Activated naive CD8-positive, alpha-beta T cell (primary cell): Measurements from ENCODE around the gene SPRY4.
A peak's percentile ranks its signal among the peaks of the same experiment; 100 is the strongest.
"Not testable (repeated sequence)": the region's sequence is repeated elsewhere in the genome, so short reads cannot be mapped to it uniquely, and the experiment has no call there.

Experiments used
- H3K27ac Mint-ChIP-seq: one replicate; pipeline ENCODE4 v1.8.0; 2021; ENCODE audit warnings: mixed read lengths
- H3K27me3 Mint-ChIP-seq: one replicate; pipeline ENCODE4 v1.8.0; 2021; ENCODE audit warnings: mixed read lengths
- H3K36me3 Mint-ChIP-seq: one replicate; pipeline ENCODE4 v1.8.0; 2021; ENCODE audit warnings: mixed read lengths
- H3K4me1 Mint-ChIP-seq: one replicate; pipeline ENCODE4 v1.8.0; 2021; ENCODE audit warnings: low read depth, mixed read lengths
- H3K4me3 Mint-ChIP-seq: one replicate; pipeline ENCODE4 v1.8.0; 2021; ENCODE audit warnings: mild to moderate bottlenecking, mixed read lengths
- H3K9me3 Mint-ChIP-seq: one replicate; pipeline ENCODE4 v1.8.0; 2021; ENCODE audit warnings: low read depth, mixed read lengths

Gene SPRY4, protein sequence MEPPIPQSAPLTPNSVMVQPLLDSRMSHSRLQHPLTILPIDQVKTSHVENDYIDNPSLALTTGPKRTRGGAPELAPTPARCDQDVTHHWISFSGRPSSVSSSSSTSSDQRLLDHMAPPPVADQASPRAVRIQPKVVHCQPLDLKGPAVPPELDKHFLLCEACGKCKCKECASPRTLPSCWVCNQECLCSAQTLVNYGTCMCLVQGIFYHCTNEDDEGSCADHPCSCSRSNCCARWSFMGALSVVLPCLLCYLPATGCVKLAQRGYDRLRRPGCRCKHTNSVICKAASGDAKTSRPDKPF

DNA sequence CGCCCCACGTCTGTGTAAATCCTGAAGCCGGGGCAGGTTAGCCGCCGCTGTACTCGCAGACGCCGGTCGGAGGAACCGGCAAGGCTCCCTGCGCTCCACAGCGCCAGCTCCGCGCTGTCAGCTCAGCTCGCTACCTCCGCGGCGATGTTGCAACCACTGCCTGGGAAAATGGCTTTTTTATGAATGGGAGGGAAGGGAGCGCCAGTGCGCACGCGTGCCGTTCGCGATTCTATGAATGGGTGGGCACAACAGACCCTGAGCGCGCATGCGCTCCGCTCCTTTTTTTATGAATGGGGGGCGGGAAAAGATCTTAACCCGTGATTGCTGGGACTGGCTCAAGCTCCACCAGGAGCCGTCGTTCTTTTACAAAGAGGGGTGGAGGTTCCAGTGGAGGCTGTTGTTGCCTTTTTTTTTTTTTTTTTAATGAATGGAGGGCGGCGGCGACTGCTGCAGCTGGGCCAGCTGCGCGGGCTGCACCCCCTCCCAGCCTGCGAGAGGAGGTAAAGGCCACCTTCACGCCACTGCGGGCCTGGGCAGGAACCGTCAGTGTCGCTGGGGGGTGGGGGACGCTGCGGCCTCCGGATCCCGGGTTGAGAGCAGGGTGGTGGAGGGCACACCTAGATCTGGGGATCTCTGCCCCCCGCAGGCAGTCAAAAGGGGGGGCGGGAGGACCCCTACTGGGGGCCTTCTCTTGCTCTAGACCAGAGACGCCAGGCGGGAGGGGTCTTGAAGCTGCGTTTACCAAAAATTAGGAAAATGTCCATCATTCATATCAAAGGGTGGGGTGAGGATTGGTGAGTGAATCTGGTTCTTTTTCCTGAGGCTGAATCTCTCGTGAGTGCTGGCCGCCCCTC is at the start of gene SPRY4:
SPRY4 (minus strand) TSS at position 151 of the 854 bp plus-strand sequence. CDS start 9,913 bp downstream, outside the sequence.
- H3K9me3 Mint-ChIP-seq, result no peaks in the 10 kb centered on the region
- no peaks in the 10 kb centered on the region for H3K36me3 Mint-ChIP-seq
- H3K27ac Mint-ChIP-seq, result peak within 1 kb of the TSS; percentile 46
- peak within 1 kb of the TSS; percentile 91 for H3K4me3 Mint-ChIP-seq
- H3K4me1 Mint-ChIP-seq, result peaks cover 18% of the 10 kb centered on the region
- H3K27me3 Mint-ChIP-seq, result peaks cover 31% of the 10 kb centered on the region

DNA sequence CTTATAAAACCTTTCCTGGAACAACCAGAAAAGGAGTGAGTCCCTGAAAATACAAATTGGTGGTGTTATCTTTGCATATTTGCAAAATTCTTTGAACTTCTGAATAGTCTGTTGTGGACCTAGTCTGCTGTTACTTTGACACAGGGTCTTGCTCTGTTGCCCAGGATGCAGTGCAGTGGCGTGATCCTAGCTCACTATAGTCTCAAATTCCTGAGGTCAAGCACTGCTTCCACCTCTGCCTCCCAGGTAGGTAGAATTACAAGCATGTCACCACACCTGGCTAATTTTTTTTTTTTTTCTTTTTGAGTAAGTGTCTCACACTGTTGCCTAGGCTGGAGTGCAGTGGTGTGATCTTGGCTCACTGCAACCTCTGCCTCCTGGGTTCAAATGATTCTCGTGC is 43.7 kb upstream of the SPRY4 start:
- no peaks in the 10 kb centered on the region for H3K9me3 Mint-ChIP-seq

DNA sequence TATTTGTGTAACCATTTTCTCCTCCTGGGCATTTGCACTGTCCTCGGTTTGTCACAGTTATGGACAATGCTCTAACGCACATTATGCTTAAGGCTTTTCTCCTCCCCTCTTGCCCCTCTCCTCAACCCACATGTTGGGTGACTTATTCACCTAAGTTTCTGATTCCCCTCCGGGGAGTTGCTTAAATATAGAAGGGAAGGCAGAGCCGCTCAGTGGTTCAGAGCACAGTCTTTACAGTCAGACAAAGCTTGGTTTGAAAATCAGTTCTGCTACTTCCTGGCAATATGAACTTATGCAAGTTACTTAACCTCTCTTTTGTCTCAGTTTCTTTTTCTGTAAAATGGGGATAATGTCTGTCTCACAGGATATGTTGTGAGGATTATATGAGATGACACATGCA is 41.2 kb upstream of the SPRY4 start:
- H3K27ac Mint-ChIP-seq, result no peak overlapping the region
- H3K36me3 Mint-ChIP-seq, result no peaks in the 10 kb centered on the region
- no peaks in the 10 kb centered on the region for H3K9me3 Mint-ChIP-seq
- H3K4me1 Mint-ChIP-seq, result peaks cover 7% of the 10 kb centered on the region
- H3K27me3 Mint-ChIP-seq, result peaks cover 1% of the 10 kb centered on the region
- no peak overlapping the region for H3K4me3 Mint-ChIP-seq

More for the DNA sequence above, 43.7 kb upstream of the SPRY4 start:
- H3K27me3 Mint-ChIP-seq, result peaks cover 1% of the 10 kb centered on the region
- peaks cover 7% of the 10 kb centered on the region for H3K4me1 Mint-ChIP-seq
- H3K4me3 Mint-ChIP-seq, result no peak overlapping the region
- no peak overlapping the region for H3K27ac Mint-ChIP-seq
- no peaks in the 10 kb centered on the region for H3K36me3 Mint-ChIP-seq

DNA sequence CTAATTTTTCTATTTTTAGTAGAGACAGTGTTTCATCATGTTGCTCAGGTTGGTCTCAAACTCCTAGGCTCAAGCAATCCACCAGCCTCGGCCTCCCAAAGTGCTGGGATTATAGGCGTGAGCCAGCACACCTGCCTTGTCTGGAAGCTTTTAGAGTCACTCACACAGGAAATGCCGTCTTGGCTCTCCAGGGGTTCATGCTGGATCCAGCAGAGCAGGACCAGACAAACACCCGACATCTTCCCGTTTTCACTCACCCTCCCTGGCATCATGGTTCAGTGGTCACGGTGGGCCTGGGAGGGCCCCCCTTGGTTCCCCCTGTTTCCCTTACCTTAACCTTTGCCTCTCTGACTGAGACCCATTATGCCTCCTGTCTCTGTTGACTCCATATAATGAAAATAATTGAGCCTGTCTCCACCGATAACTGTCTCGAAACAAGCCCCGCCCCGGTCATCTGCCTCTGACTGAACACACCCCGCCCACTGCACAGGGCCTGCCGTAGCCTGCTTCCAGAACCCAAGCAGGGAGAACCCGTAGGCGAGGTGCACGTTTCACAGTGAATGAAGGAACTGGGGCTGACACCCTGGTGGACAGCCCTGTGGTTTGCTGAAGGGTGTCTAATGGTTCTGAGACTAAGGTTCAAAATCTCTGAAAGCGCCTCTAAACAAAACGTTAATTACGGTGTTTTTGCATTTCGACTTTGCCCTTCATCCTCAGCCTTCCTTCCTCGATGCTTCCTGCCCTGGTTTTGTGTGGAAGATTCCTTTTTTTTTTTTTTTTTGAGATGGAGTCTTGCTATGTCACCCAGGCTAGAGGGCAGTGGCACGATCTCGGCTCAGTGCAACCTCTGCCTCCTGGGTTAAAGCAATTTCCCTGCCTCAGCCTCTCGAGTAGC is 39.7 kb upstream of the SPRY4 start:
- Mint-ChIP-seq H3K36me3 (no peaks in the 10 kb centered on the region), H3K27me3 (peaks cover 1% of the 10 kb centered on the region), H3K9me3 (no peaks in the 10 kb centered on the region), H3K4me1 (peaks cover 20% of the 10 kb centered on the region), H3K4me3 (no peak overlapping the region), H3K27ac (no peak overlapping the region)

DNA sequence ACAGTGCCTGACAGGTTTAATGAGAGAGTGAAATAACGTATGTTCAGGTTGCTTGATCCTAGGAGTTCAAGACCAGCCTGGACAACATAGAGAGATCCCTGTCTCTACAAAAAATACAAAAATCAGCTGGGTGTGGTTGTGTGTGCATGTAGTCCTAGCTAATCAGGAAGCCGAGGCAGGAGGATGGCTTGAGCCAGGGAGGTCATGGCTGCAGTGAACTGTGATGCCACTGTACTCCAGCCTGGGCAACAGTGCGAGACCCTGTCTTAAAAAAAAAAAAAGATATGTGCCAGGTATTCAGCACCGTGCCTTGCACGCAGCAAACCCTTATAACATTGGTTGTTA is 38.8 kb upstream of the SPRY4 start:
- H3K4me3 Mint-ChIP-seq, result no peak overlapping the region
- H3K9me3 Mint-ChIP-seq, result no peaks in the 10 kb centered on the region
- H3K36me3 Mint-ChIP-seq, result no peaks in the 10 kb centered on the region
- no peak overlapping the region for H3K27ac Mint-ChIP-seq
- H3K4me1 Mint-ChIP-seq, result peaks cover 25% of the 10 kb centered on the region
- peaks cover 1% of the 10 kb centered on the region for H3K27me3 Mint-ChIP-seq

DNA sequence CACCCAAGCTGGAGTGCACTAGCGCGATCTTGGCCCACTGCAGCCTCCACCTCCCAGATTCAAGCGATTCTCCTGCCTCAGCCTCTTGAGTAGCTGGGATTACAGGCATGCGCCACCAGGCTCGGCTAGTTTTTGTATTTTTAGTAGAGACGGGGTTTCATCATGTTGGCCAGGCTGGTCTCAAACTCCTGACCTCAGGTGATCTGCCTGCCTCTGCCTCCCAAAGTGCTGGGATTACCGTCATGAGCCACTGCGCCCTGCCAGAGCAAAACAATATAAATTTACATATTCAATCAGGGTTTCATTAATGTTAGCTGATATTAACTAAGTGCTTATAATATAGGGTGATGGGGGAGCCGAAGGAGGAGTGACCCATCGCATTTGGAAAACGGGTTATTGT is 37.4 kb upstream of the SPRY4 start:
- H3K27ac Mint-ChIP-seq, H3K36me3 Mint-ChIP-seq, H3K27me3 Mint-ChIP-seq, H3K4me3 Mint-ChIP-seq, H3K9me3 Mint-ChIP-seq: not testable (repeated sequence)
- peaks cover 39% of the 10 kb centered on the region for H3K4me1 Mint-ChIP-seq

DNA sequence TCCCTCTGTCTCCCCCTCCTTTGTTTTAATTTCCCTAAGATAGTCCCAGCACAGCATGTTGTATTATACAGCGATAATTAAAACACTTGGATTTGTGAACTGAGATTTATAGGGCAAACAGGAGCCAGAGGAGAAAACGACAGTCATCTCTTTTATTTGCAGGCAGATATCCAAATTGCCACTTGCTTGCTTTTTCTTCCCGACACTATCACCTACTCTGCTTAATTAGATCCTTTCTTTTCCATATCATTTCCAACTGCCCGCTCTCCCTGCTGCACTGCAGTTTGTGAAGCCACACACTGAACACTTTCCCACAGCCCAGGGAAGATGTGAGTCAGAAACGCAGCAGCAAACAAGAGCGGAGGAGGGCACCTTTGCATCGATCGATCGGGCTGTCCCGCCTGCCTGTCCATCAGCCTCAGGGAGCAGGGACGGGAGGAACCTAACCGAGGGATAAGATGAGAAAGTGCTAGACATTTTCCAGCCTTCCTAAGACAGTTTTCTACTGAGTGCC is 35.8 kb upstream of the SPRY4 start:
- H3K27me3 Mint-ChIP-seq, result no peaks in the 10 kb centered on the region
- no peak overlapping the region for H3K4me3 Mint-ChIP-seq
- H3K27ac Mint-ChIP-seq, result no peak overlapping the region
- H3K36me3 Mint-ChIP-seq, result no peaks in the 10 kb centered on the region
- no peaks in the 10 kb centered on the region for H3K9me3 Mint-ChIP-seq
- peaks cover 40% of the 10 kb centered on the region for H3K4me1 Mint-ChIP-seq

DNA sequence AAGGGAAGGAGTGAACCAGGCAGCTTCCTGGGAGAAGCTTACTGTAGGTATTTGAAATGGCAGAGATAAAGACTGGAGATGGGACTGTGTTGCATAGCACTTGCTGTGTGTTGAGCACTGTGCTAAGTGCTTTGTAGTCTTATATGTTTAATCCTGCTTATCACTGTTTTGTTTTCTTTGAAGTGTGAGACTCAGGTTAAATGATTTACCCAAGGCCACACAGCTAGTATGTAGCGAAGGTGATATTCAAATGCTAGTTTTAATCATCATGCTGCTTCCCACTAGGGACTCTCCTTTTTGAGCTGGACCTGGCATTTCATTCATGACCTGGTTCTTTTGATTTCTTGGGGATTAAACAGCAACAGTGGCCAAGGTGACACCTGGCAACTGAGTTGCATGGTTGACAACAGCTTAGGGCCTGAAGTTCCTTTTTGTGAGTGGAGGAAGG is 35.3 kb upstream of the SPRY4 start:
- no peaks in the 10 kb centered on the region for H3K36me3 Mint-ChIP-seq
- peaks cover 41% of the 10 kb centered on the region for H3K4me1 Mint-ChIP-seq
- H3K27me3 Mint-ChIP-seq, result no peaks in the 10 kb centered on the region
- H3K4me3 Mint-ChIP-seq, result no peak overlapping the region
- no peak overlapping the region for H3K27ac Mint-ChIP-seq
- H3K9me3 Mint-ChIP-seq, result no peaks in the 10 kb centered on the region

DNA sequence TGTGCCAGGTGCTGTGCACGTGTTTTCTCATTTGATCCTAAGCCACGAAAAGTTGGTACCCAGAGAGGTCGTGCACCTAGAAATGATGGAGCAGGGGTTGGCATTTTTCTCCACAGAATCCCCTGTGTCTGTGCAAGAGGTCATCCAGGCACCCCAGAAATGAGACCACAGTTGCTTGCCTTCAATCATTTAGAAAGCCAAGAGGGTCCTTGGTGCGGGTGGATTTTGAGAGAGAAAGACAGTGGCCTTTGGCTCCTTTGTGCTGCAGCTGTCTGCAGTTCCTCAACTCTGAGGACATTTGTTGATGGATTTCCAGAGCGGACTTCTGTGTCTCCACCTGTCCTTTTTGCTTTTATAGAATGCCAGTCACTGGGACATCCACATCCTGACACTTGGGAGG is 33.8 kb upstream of the SPRY4 start:
- H3K4me1 Mint-ChIP-seq, result peaks cover 48% of the 10 kb centered on the region
- H3K27me3 Mint-ChIP-seq, result no peaks in the 10 kb centered on the region

DNA sequence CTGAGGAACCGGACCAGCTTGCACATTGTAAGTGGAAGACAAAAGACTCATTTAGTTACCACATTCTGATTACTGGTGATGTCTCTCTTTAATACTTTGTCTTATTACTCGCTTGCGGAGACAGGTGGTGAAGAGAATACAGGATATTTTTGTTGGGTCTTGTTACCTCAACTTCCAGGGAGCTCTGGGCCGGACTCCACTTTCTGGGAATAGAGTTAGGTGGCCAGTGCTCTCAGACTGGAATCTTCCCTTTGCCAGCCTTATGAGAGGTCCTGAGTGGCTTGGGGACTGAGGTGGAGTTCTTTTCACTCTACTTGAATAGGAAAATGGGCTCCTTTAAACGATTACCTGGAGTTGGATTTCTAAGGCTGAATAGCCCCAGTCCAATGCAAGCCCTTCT is 33.3 kb upstream of the SPRY4 start:
- Mint-ChIP-seq H3K4me3 (peak overlapping the region; percentile 83), H3K27me3 (no peaks in the 10 kb centered on the region), H3K27ac (peak overlapping the region; percentile 90), H3K36me3 (no peaks in the 10 kb centered on the region), H3K9me3 (no peaks in the 10 kb centered on the region), H3K4me1 (peaks cover 50% of the 10 kb centered on the region)

More for the DNA sequence above, 33.8 kb upstream of the SPRY4 start:
- peak overlapping the region; percentile 90 for H3K27ac Mint-ChIP-seq
- H3K36me3 Mint-ChIP-seq, result no peaks in the 10 kb centered on the region
- H3K4me3 Mint-ChIP-seq, result no peak overlapping the region
- H3K9me3 Mint-ChIP-seq, result no peaks in the 10 kb centered on the region

DNA sequence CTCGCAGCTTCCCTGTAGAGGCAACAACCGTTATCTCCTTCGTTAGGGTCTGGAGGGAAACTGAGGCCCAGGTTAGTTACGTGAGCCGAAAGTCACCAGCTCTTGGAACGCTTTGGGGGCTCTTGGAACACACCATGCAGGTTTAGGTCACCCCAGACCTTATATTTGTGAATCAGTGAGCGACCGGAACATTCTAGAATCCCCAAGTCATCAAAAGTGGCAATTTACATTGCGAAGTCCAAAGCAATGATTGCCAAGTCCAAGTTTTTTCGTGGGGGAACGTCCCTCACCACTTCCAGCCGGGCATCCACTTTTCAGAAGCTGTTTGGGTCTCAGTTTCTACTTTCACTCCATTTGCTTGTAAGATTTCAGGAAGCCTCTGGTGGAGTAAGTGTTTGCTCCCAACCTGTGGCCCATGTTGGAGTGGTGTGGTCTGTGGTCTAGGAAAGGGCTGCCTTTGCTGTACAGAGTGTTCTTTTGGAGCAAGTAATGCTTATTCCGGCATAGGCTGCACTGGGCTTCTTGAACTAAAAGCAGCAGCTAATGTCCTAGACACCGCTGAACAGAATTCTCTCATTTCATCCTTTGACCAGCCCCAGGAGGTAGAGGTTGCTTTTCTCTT is 32.8 kb upstream of the SPRY4 start:
- Mint-ChIP-seq H3K27ac (peak overlapping the region; percentile 90), H3K36me3 (no peaks in the 10 kb centered on the region), H3K9me3 (no peaks in the 10 kb centered on the region), H3K4me1 (peaks cover 52% of the 10 kb centered on the region), H3K27me3 (no peaks in the 10 kb centered on the region), H3K4me3 (peak overlapping the region; percentile 83)

DNA sequence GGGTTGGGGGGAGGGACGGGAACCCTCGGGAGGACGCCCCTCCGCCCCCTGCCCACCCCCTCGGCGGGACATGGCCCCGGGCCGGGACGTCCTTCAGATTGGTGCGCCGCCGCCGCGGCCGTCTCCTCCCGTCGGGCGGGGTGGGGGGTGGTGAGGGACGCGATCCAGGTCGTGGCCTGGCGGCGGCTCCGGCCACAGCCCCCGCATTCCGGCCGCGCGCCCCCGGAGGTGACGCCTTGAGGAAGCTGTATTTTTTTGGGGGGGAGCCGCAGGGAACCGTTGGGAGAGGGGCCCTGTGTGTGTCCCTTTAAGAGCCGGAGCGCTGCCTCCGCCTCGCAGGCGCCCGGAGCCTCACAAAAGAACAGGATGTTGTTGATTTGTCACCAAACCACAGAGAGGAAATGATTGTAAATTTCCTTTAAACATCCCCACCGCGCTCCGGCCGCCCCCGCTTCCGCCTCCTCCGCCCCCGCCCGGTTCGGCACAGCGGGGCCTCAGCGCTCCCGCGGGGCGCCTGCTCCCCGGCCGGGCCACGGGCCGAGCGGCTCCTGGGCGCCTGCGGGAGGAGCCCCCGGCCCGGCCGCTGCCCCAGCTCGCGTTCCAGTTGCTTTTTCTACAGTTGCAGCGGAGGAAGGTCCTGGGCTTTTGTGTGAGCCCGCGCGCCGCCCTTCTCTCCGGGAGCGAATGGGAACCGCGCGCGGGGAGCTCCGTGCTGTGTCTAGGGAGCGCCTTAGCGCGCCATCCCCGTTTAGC is 32.1 kb upstream of the SPRY4 start:
- H3K4me3 Mint-ChIP-seq, result peak overlapping the region; percentile 90
- H3K27me3 Mint-ChIP-seq, result no peaks in the 10 kb centered on the region
- no peaks in the 10 kb centered on the region for H3K9me3 Mint-ChIP-seq
- H3K27ac Mint-ChIP-seq, result peak overlapping the region; percentile 90
- no peaks in the 10 kb centered on the region for H3K36me3 Mint-ChIP-seq
- H3K4me1 Mint-ChIP-seq, result peaks cover 52% of the 10 kb centered on the region

DNA sequence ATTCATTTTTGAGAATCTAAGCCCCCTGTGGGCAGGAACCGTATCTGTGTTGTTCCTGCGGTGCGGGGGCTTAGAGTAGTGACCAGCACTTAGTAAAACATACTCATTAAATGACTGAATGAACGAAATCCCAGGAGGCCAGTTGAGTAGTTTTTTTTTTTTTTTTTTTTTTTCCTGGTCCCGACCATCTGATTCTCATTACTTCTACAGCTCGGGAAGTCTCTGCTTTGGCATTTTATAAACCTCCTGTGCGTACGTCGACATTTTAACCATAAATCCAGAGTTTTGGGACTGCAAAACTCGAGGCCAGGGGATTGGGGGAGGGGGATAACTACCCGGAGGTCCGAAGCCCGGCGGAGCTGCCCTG is 31.5 kb upstream of the SPRY4 start:
- Mint-ChIP-seq H3K27me3 (no peaks in the 10 kb centered on the region), H3K27ac (peak overlapping the region; percentile 96)

DNA sequence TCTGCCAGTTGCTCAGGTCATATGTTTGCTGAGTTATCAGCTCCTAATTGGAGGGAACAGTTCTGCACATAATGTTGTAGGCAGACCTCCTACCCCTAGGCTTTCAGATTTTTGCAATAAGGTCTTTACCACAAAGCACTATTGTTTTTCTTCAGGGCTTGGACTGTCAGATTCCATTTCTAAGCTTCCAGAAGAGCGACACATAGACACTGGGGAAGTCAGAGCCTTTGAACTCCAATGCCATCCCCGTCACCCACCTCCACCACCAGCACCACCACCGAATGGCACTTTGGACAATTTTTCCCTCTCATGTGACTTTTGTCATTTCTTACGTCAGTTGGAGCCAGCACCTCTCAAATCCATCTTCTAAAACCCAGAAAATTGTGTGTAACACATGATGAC is 28.3 kb upstream of the SPRY4 start:
- no peak overlapping the region for H3K27ac Mint-ChIP-seq
- no peaks in the 10 kb centered on the region for H3K9me3 Mint-ChIP-seq
- no peak overlapping the region for H3K4me3 Mint-ChIP-seq
- H3K36me3 Mint-ChIP-seq, result no peaks in the 10 kb centered on the region
- peaks cover 27% of the 10 kb centered on the region for H3K4me1 Mint-ChIP-seq
- peaks cover 1% of the 10 kb centered on the region for H3K27me3 Mint-ChIP-seq

More for the DNA sequence above, 31.5 kb upstream of the SPRY4 start:
- H3K4me3 Mint-ChIP-seq, result peak overlapping the region; percentile 90
- no peaks in the 10 kb centered on the region for H3K36me3 Mint-ChIP-seq
- H3K9me3 Mint-ChIP-seq, result no peaks in the 10 kb centered on the region
- peaks cover 52% of the 10 kb centered on the region for H3K4me1 Mint-ChIP-seq
